Pancreas (tissue), 10 donors: ENCODE results near the gene TTC33. TPM values are rescaled to one million over a fixed set of nuclear protein-coding genes. Genes with fewer than 3 reads are reported as not detected.
"Not testable (repeated sequence)": the region's sequence is repeated elsewhere in the genome, so short reads cannot be mapped to it uniquely, and the experiment has no call there.

Experiments
- ATAC-seq, 4 donors: fragments of 200-7000 bp; cut with Tn5 transposase; one replicate each; pipeline versions ENCODE4 v1.8.0 to v1.9.1; 2020; ENCODE audit warnings: mild to moderate bottlenecking in 4 of 4, moderate library complexity in 4 of 4
- DNase-seq, 6 donors: peaks; one replicate each; pipeline ENCODE4 v3.0.0-alpha.2; 2020
- FAIRE-seq: peaks from 2 replicates; lab custom pipeline; 2012; peaks lifted over from hg19 to GRCh38; lab: Jason Lieb, UNC
- H3K27ac ChIP-seq, 4 donors: fragments of 200-600 bp; sonication (generic); 1 replicate in 3 of 4; 2 replicates in 1 of 4; pipeline versions ENCODE4 v1.5.0 to v1.8.0; 2020
- H3K27me3 ChIP-seq, 4 donors: fragments of 200-600 bp; one replicate each; pipeline ENCODE4 v1.8.0; 2021
- H3K36me3 ChIP-seq, 3 donors: fragments of 200-600 bp; sonication (generic) in 1 of 3; one replicate each; pipeline versions ENCODE4 v1.5.0 to v1.8.0; 2020 to 2021
- H3K4me1 ChIP-seq, 3 donors: fragments of 200-600 bp; one replicate each; pipeline ENCODE4 v1.8.0; 2021
- H3K4me3 ChIP-seq, 4 donors: fragments of 200-600 bp; sonication (generic) in 2 of 4; one replicate each; pipeline versions ENCODE4 v1.5.0 to v1.8.0; 2020 to 2021
- H3K9me3 ChIP-seq, 4 donors: fragments of 200-600 bp; one replicate each; pipeline ENCODE4 v1.8.0; 2021
- WGBS, 2 donors: extraction: QIAGEN DNeasy Blood & Tissue Kit; methylation state at CpG; one replicate each; pipeline ENCODE4 v1.1.7; 2013; 5-methylcytosine and 5-hydroxymethylcytosine counted together
- intact Hi-C, 3 donors: fragments of 100-400 bp; cut with DNase I; formaldehyde crosslinking; loops; one replicate each; pipeline versions ENCODE4 v1.11.1 to v1.14.2; 2022
- polyA plus RNA-seq, 2 donors: library from polyadenylated mRNA; stranded (reverse); fragments of 200-250 nt; gene quantifications; one replicate each; pipeline ENCODE4 v1.2.3, GENCODE V29; 2013
- total RNA-seq, 6 donors: library from RNA; stranded (reverse); fragmentation: NEBNext Ultra II Directional in 4 of 6; extraction: Animal tissue kit (Norgen Biotek cat#: 25700) in 4 of 6; gene quantifications; one replicate each; pipeline versions ENCODE4 v1.2.1 to v1.2.4, GENCODE V29; 2021 to 2023
- TF ChIP-seq, protein P1 (sequence below), 4 donors: fragments of 200-600 bp; sonication (generic) in 3 of 4; IDR thresholded peaks; one replicate each; pipeline versions ENCODE4 v1.5.0 to v1.8.0; 2021; ENCODE audit warnings: antibody characterized with exemption in 4 of 4
- donor health status: healthy with polysubstance abuse.
- donor health status: DM: no; HTN: no; CAD: no; lungs with moderate emphysema.
- donor health status: DM: no; HTN: no; CAD: no.
- donor health status: control.
- donor health status: control.
- donor health status: Bipolar disorder and iron deficiency.
- donor health status: DM: yes; HTN: yes; CAD: no.
- donor health status: DM: no; HTN: no; CAD: no.
- donor health status: DM: no; HTN: no; CAD: no.
- donor health status: DM: yes; HTN: yes; CAD: no.

TTC33 gene
- total and polyA plus RNA-seq, 8 donors: 3.0 to 8.7 (median 5.5) TPM

DNA sequence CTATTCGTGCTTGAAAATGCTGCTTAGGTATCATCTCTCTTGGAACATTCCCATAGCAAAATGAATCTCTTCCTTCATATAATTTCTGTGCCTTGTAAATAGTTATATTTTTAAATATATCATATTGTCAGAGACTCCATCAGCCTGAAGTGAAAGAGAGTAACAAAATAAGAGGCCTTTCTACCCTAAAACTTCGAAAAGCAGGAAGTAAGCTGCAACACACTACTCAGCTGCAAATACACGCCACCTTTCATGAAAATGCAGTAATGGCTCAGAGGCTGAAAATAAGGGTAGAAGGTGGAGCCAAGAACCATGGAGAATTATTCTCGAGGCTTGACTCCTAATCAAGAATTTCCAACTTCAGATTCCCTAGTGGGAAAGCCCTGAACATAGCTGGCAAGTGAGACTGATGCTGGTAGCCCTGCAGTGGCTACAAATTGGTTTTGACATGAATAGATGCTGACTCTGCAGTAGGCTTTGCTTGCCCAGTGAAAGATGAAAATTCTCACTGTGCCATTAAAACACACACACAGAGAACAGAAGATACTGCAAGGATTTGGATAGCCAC lies 106.2 kb downstream of the TTC33 start:
- WGBS, 2 donors: 83 to 84% methylated on average over 4 of the region's 4 CpGs
- DNase-seq (no peak), FAIRE-seq (no peak), ATAC-seq (no peak)
- no peaks in the 10 kb centered on the region for H3K36me3 ChIP-seq
- no peak overlapping the region for H3K4me3 ChIP-seq
- peaks cover 0 to 14% (median 6%) of the 10 kb centered on the region in 3 donors for H3K4me1 ChIP-seq
- intact Hi-C loops: no loop called here
- TF ChIP-seq, protein P1, sequence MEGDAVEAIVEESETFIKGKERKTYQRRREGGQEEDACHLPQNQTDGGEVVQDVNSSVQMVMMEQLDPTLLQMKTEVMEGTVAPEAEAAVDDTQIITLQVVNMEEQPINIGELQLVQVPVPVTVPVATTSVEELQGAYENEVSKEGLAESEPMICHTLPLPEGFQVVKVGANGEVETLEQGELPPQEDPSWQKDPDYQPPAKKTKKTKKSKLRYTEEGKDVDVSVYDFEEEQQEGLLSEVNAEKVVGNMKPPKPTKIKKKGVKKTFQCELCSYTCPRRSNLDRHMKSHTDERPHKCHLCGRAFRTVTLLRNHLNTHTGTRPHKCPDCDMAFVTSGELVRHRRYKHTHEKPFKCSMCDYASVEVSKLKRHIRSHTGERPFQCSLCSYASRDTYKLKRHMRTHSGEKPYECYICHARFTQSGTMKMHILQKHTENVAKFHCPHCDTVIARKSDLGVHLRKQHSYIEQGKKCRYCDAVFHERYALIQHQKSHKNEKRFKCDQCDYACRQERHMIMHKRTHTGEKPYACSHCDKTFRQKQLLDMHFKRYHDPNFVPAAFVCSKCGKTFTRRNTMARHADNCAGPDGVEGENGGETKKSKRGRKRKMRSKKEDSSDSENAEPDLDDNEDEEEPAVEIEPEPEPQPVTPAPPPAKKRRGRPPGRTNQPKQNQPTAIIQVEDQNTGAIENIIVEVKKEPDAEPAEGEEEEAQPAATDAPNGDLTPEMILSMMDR (IDR thresholded peaks at IDR 0.05): no peak
- H3K9me3 ChIP-seq: no peaks in the 10 kb centered on the region
- H3K27me3 ChIP-seq: no peaks in the 10 kb centered on the region
- no peak overlapping the region for H3K27ac ChIP-seq

DNA sequence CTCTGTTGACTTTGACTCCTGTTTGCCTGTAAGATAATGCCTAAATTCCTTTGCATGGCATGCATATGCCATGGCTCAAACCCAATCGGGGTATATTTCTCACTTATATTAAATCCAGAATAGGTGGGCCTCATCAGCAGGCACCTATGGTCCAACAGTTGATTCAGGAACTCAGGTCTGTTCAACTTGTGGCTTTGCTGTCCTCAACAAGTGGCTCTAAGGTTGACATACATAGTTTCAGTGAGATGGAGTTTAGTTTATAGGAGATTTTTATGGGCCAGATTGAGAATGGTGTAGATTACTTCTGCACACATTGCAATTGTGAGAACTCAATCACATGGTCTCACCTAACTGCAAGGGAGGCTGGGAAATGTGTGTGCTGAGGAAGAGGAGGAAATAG lies 107.6 kb downstream of the TTC33 start:
- no peaks in the 10 kb centered on the region for H3K36me3 ChIP-seq
- H3K4me3 ChIP-seq: no peak overlapping the region
- H3K9me3 ChIP-seq: no peaks in the 10 kb centered on the region
- H3K27ac ChIP-seq: no peak overlapping the region
- FAIRE-seq: no peak
- intact Hi-C loops: no loop called here
- H3K4me1 ChIP-seq: peaks cover 0 to 14% (median 6%) of the 10 kb centered on the region in 3 donors
- no peaks in the 10 kb centered on the region for H3K27me3 ChIP-seq
- WGBS, 2 donors: 86 to 92% methylated on average over 1 of the region's 1 CpG
- TF ChIP-seq, protein P1 (IDR thresholded peaks at IDR 0.05): no peak
- no peak for DNase-seq
- no peak for ATAC-seq

DNA sequence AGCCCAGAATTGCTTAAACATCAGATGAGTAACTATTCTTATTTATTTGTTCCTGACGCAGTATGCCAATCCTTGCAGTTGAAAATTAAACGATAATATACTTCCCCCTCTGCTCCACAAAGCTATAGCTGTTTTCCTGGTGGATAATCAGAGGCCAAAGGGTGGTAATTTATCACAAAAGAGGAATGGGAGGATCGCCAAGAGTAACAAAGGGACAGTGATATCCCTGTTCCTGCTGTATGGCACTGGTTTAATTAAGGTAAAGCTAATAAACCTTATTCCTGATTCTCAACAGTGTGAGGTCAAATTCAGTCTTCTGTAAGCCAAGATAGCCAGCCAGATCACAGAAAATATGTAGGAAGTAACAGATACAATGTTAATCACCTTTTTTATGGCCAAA lies 109.5 kb downstream of the TTC33 start:
- peaks cover 0 to 14% (median 6%) of the 10 kb centered on the region in 3 donors for H3K4me1 ChIP-seq
- no peaks in the 10 kb centered on the region for H3K27me3 ChIP-seq
- DNase-seq (no peak), ATAC-seq (peak in 3 of 4 donors; percentile 72 to 80 (median 77)), FAIRE-seq (peak; percentile 60)
- WGBS, 2 donors: 7 to 18% methylated on average over 3 of the region's 3 CpGs
- intact Hi-C loops: no loop called here
- no peaks in the 10 kb centered on the region for H3K36me3 ChIP-seq
- TF ChIP-seq, protein P1 (IDR thresholded peaks at IDR 0.05): no peak
- H3K9me3 ChIP-seq: no peaks in the 10 kb centered on the region
- no peak overlapping the region for H3K4me3 ChIP-seq
- peak overlapping the region in 2 of 4 donors; percentile 6 to 28 for H3K27ac ChIP-seq

DNA sequence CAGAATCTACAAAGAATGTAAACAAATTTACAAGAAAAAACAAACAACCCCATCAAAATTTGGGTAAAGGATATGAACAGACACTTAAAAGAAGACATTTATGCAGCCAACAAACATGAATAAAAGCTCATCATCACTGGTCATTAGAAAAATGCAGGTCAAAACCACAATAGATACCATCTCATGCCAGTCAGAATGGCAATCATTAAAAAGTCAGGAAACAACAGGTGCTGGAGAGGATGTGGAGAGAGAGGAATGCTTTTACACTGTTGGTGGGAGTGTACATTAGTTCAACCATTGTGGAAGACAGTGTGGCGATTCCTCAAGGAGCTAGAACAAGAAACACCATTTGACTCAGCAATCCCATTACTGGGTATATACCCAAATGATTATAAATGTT lies 116.2 kb downstream of the TTC33 start:
- ATAC-seq, H3K27ac ChIP-seq: not testable (repeated sequence)

DNA sequence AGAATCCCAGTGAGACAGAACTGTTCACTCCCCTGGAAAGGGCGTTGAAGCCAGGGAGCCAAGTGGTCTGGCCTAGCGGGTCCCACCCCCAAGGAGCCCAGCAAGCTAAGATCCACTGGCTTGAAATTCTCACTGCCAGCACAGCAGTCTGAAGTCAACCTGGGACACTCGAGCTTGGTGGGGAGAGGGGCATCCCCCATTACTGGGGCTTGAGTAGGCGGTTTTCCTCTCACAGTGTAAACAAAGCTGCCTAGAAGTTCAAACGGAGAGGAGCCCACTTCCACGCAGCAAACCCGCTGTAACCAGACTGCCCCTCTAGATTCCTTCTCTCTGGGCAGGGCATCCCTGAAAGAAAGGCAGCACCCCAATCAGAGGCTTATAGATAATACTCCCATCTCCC lies 121.2 kb downstream of the TTC33 start:
- Histone ChIP-seq H3K27me3 (no peaks in the 10 kb centered on the region), H3K4me1 (no peaks in the 10 kb centered on the region), H3K36me3 (no peaks in the 10 kb centered on the region), H3K27ac (no peak overlapping the region), H3K9me3 (no peaks in the 10 kb centered on the region), H3K4me3 (no peak overlapping the region)
- ATAC-seq (no peak), FAIRE-seq (no peak), DNase-seq (peak in 1 of 6 donors; percentile 22)
- TF ChIP-seq, protein P1 (IDR thresholded peaks at IDR 0.05): no peak
- intact Hi-C loops: no loop called here
- 82% methylated on average over 7 of the region's 7 CpGs for WGBS, 2 donors

More for the DNA sequence above, 116.2 kb downstream of the TTC33 start:
- intact Hi-C loops, H3K4me1 ChIP-seq, H3K4me3 ChIP-seq, H3K36me3 ChIP-seq, DNase-seq, FAIRE-seq, H3K27me3 ChIP-seq, H3K9me3 ChIP-seq: not testable (repeated sequence)
- 89 to 91% methylated on average over 1 of the region's 1 CpG for WGBS, 2 donors
